HG03439 (cell line): Measurements from ENCODE around the gene KLHDC8B.

Experiments used
- ATAC-seq: cut with Tn5 transposase; IDR thresholded peaks from one replicate; pipeline ENCODE4 v1.9.1; 2021; ENCODE audit warnings: mild to moderate bottlenecking, moderate library complexity; ENCODE audit not compliant: unreplicated experiment

The KLHDC8B gene

DNA sequence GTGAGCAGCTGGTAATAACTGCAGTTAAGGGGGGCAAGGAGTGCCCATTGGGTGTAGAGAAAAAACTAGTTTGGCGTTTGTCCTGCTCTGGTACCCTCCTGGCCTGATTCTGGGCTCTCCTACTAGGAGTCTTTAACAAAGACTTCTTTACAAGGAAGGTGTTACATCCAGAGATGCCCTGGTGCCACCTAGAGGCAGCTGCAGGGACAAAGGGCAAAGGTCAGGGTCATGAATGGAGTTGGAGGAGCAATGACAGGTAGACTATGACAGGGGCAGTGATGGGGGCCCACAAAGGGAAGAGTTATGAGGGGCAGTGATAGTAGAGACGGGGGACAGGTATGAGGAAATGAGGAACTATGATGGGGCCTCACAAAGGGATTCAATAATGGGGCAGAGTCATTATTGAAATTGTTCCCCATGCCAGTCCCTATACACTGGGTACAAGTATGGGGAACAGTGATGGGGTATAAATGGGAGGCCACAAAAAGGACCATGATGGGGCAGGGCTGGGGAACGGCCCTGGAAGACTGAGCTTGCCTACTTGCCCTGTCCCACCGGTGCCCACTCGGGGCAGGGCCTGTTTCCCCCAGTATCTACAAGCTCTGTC lies 13.2 kb upstream of the KLHDC8B start:
- ATAC-seq = no peak

DNA sequence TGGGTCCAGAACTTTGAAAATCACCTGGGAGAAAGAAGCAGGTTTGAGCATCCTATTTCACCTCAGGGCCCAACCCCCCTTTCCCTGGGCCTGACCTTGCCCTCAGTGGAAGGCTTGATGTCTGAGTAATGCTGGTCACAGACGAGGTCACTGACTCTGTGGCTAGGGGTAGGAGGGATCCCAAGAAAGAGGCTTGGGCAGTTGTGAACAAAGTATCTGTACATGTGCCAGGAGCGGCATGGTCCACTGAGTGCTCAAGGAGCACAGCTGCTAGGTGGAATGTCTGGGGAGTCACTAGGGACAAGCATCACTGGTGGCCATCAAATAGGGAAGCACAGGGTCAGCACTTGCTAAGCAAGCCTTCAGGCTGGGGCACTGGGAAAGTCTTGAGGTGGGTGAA lies 12.6 kb upstream of the KLHDC8B start:
- no peak for ATAC-seq

GRCh38 chr3:49161197-49161596 lies 10.2 kb upstream of the KLHDC8B start:
- ATAC-seq = no peak

GRCh38 chr3:49161808-49162530 lies 9.4 kb upstream of the KLHDC8B start:
- no peak for ATAC-seq

GRCh38 chr3:49162751-49163419 lies 8.5 kb upstream of the KLHDC8B start:
- no peak for ATAC-seq

GRCh38 chr3:49163609-49164008 lies 7.8 kb upstream of the KLHDC8B start:
- ATAC-seq = no peak

GRCh38 chr3:49164983-49165720 lies 6.2 kb upstream of the KLHDC8B start:
- ATAC-seq = no peak

- ATAC-seq = peak; percentile 56
Measured at GRCh38 chr3:49165771-49166751, 5.3 kb upstream of the KLHDC8B start, which contains the start of gene CCDC71. Gene CCDC71 (minus strand): TSS chr3:49166331. CDS start chr3:49164208, 2,123 bp downstream.

GRCh38 chr3:49166752-49167556 lies 4.4 kb upstream of the KLHDC8B start:
- no peak for ATAC-seq

- ATAC-seq = no peak
Measured at GRCh38 chr3:49170744-49171118, 667 bp upstream of the KLHDC8B start.

DNA sequence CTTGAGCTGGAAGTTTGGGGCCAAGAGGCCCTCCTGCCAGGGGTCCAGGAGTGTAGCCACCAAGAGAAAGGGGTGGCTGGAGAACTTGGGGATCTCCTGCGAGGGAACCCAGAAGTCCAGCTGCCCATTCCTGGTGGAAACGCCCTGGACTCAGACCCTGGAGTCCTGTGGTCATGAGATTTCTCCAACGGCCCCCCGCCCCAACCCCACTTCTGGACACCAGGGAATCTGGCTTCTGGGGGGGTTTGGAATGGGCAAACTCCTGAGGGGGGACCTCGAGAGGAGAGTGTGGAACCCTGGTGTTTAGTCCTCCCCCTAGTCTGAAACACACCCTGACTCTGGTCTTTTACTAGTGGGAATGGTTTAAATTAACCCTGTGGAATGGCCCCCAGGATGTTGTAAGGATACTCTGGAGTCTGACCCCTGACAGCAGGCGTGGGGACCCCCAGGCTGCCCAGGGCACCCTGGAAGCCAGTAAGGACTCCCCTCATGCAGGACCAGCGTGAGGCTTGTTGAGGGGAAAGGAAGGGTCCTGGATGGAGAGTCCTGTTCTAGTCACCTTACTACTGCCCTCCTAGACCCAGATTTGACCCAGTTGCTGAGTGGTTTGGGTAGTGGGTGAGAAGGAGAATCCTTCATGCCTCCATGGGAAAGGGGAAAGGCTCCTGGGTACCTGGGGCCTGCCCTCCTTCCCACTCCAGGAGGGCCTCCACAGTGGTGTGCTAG lies 540 bp downstream of the KLHDC8B start:
- ATAC-seq = no peak

GRCh38 chr3:49172551-49173041 lies 1.2 kb downstream of the KLHDC8B start:
- no peak for ATAC-seq

GRCh38 chr3:49173116-49173791 lies 1.9 kb downstream of the KLHDC8B start:
- no peak for ATAC-seq

- ATAC-seq = no peak
Measured at GRCh38 chr3:49173792-49174170, 2.4 kb downstream of the KLHDC8B start.

- ATAC-seq = no peak
Measured at GRCh38 chr3:49174397-49174985, 3.1 kb downstream of the KLHDC8B start.

- no peak for ATAC-seq
Measured at GRCh38 chr3:49175530-49175929, 4.1 kb downstream of the KLHDC8B start.

- ATAC-seq = no peak
Measured at GRCh38 chr3:49177073-49177472, 5.7 kb downstream of the KLHDC8B start.

- ATAC-seq = no peak
Measured at GRCh38 chr3:49180116-49180515, 8.7 kb downstream of the KLHDC8B start.
